NCI-H187 treated with DMSO at 0.1 percent for 48 hours (cell line): ENCODE data around the gene SH3GLB2.
"Not testable (repeated sequence)": the region's sequence is repeated elsewhere in the genome, so short reads cannot be mapped to it uniquely, and the experiment has no call there.

ENCODE experiments used
- DNase-seq: peaks from one replicate; lab custom pipeline; 2025; lab: John Stamatoyannopoulos, UW

Gene SH3GLB2

DNA sequence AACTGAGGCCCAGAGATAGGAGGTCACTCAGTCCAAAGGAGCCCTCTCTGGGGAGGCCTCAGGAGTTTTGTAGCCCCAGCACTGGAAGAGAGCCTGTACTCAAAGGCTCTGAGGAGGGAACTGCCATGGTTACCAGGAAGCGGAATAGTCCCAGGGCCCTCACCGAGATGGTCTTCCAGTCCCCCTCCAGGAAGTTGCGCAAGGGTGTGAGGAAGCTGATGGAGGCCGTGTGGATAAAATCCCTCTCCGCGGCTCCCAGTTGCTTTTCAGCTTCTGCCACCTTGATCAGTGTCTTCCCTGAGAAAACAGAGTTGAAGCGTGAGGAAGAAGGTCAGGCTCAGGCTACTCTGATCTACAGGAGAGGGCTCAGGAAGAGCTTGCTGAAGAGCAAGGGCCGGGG is 13.5 kb downstream of the SH3GLB2 start:
- DNase-seq, result no peak

DNA sequence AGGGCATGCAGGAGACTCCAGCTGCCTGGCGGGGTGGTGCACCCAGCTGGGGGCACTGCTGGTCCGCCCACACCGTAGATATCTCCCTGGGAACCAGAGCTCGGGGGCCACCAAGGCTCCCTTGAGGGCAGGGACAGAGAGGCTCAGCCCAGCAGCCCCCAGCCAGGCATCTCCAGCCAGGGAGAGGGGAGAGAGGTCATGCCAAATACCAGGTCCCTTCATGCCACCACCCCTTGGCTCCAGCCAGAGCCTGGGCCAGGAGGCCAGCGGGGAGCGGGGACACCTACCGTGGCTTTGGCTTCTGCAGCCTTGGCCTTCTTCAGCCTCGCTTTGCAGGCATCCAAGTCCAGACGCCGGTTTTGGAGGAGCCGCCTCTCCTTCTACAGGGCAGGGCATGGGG is 14.0 kb downstream of the SH3GLB2 start:
- DNase-seq, result no peak

GRCh38 chr9:129013674-129014073 is 14.5 kb downstream of the SH3GLB2 start:
- DNase-seq, result no peak

DNA sequence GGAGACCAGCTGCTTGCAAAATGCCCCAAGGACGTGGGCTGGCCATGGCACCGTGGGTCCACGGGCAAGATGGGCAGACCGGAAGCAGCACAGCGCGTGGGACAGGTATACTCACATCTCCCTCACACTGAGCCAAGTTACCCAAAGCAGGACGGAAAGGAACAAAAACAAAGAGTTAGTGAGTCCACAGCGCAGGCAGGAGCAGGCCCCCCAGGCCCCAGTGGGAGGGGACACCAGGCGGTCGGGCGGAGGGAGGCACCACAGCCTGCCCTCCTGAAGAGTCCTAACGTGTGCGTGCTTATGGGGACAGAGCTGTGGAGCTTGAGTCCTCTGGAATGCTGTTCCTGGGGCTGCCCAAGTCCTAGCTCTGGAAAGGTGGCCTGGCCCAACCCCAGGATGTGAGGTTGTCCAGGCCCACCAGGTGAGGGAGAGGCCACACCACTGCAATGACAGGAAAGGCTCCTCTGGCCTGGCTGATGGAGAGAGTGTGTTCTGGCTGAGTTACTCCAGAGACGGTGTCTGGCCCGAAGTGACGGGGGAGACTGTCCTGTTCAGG is 15.2 kb downstream of the SH3GLB2 start:
- no peak for DNase-seq

GRCh38 chr9:129012343-129012742 is 15.8 kb downstream of the SH3GLB2 start:
- DNase-seq, result no peak

DNA sequence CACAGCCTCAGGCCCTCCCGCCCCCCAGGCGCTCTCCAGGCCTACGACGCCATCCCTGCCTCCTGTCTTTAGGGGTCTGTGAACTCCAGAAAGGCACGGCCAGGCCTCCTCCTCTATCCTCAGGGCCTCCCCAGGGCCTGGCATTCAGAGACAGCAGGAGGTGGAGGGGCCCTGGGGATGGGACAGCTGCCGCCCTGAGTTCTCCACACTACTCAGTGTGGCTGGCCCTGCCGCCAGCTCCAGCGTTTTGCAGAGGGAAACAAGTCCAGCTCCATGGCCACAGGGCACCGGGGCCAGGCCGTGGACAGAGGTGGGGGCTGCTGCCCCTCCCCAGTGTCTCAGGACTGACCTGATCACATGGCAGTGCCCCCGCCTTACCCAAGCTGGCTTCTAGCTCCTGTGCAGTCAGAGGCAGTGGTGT is 16.4 kb downstream of the SH3GLB2 start:
- no peak for DNase-seq

GRCh38 chr9:129011170-129011569 is 17.0 kb downstream of the SH3GLB2 start:
- no peak for DNase-seq

DNA sequence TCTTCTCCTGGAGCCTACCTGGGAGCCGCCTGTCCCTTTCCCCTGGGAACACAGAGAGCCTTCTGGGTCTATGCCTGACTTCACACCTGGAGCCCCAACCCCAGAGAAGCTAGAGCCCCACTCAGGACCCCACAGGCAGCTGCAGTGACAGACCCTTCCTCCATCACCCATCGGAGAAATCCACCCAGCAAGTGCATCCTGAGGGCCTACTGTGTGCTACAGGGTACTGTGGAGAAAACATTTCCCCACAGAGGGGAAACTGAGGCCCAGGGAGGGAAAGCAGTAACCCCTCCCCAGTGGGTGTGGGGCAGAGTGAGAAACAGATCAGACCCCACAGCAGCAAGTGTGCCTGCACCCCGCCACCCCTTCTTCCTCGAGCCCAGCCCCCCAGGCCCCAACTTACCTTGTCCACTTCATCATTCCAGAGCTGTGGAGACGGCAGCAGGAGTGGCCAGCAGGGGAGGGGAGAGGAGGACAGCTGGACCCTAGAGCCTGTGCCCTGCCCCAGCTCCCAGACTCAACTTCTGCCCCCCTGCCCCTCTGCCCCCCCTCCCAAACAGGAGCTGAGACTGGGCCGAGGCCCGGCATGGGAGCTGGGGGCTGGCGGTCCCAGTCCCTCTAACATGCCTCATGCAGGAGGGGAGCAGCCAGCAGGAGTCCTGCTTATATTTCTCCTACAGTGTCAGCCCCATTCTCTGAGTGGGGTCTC is 17.7 kb downstream of the SH3GLB2 start:
- no peak for DNase-seq

GRCh38 chr9:129009584-129010141 is 18.5 kb downstream of the SH3GLB2 start:
- DNase-seq, result no peak

DNA sequence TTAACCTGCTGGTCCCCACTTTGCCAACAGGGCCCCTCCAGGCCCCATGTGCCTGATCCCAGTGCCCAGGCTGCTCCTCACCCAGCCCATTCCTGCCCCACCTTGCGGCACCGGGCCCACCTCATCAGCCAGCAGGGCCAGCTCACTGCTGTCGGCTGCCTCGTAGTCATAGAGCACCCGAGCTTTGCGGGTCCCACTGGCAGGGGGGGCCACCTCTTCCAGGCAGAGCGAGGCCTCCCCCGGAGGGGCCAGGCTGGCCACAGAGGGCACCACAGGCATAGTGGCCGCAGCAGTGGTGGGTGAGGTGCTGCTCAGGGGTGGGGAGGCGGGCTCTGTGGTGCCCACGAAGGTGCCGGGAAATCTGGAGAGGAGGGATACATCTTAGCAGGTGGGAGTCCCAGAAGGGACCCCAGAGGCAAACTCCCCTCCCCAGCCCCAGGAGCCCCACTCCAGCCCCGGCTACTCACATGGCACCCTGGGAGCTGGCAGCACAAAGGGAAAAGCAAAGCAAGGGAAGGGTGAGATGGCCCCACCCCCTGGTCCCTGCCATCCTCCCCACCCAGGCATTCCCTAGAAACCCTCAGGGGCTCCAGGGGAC is 19.0 kb downstream of the SH3GLB2 start:
- no peak for DNase-seq

DNA sequence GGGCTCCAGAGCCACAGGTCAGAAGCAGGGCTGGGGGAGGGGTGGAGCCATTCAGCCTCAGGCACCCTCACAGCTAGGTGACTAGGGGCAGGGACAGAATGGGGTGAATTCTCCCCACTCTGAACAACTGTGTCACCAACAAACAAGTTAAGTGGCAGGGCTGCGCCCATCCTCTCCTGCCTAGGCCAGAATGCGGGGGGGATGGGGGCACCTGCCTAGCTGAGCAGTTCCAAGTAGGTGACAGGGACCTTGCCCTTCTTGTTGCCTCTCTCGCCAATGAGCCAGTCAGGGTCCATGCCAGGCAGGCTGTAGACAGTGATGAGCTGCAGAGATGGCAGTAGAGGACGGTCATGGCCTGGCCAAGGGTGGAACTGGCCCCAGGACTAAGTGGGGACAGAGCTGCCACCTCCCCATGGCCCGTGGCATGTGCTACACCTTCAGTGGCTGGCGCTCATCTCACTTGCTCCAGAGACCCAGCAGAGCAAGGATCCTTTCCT is 19.6 kb downstream of the SH3GLB2 start:
- no peak for DNase-seq

DNA sequence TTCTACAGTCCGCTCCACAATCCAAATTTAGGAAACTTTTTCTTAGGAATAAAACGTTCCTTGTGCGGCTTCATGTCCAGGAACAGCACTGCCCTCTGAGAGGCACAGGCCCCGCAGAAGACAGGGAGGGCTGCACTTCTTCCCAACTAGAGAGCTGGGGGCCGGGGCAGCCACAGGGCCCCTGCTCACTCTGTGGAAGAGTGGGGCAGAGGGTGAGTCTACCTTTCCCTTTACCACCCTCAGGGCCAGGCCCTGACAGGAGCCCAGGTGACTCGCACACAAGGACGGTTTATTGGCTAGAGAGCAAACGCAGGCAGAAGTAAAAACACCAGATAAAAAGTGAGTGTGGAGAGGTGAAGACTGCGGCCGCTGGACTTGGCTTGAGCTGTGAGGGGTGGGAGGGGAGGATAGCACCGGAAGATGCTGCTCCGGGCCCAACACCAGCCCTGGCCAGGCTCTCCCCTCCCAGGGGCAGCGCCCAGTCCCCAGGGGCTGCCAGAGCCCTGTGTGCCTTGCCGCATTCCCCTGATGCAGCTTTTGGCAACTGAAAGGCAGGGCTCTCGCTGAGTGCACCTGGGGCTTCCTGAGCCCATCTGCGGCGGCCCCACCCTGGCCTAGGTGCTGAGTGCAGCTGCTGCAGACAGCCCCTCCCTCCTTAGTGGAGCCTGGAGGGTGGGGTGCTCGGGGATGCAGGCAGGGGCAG is 20.2 kb downstream of the SH3GLB2 start:
- DNase-seq, result no peak

GRCh38 chr9:129007035-129007765 is 20.9 kb downstream of the SH3GLB2 start:
- DNase-seq, result no peak

DNA sequence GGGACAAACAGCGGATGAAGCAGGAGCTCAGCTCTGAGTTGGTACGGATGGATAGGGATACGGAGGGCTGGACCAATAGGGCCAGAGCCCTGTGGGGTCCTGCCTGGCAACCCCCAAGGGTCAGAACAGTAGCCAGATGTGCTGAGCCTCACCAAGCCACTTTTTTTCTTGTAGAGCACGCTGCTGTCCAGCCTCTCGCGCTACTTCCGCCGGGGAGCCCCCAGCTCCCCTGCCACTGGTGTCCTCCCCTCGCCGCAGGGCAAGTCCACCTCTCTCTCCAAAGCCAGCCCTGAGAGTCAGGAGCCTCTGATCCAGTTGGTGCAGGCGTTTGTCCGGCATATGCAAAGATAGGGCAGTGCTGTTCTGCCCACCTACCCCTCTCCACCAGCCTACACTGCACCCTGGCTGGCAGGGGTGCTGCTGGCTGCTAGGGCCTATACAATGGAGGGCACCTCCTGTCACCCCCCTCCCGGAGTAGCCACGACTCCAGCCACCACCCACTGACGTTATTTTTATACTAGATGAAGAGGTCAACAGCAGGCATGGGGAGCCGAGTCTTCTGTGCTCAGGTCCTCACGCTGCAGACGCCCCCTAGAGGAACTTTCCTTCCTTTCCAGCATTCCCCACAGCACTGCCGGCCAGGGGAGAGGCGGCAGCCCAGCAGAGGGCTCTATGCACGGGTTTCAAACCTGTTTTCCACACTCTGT is 21.6 kb downstream of the SH3GLB2 start:
- no peak for DNase-seq

- no peak for DNase-seq
These were observed 22.7 kb downstream of the SH3GLB2 start for GRCh38 chr9:129005336-129005997.

GRCh38 chr9:129004173-129004572 is 24.0 kb downstream of the SH3GLB2 start:
- not testable (repeated sequence) for DNase-seq

DNA sequence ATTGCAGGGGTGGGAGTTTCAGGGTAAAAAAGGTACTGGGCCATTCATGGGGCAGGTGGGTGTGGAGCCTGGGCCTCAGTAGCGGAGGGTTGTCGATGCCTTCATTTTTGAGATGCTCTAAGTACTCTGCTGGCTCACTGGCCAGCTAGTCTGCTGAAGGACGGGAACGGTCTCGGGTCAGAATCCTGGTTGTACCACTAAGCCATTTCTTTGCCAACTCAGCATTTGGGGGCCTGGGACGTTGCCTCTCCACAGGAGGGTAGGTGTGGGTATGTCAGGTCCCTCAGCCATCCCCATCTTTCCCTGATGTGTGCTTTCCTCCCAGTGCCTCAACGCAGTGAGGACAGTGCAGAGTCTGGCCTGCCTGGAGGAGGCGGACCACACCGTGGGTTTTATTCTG is 25.1 kb downstream of the SH3GLB2 start:
- no peak for DNase-seq

DNA sequence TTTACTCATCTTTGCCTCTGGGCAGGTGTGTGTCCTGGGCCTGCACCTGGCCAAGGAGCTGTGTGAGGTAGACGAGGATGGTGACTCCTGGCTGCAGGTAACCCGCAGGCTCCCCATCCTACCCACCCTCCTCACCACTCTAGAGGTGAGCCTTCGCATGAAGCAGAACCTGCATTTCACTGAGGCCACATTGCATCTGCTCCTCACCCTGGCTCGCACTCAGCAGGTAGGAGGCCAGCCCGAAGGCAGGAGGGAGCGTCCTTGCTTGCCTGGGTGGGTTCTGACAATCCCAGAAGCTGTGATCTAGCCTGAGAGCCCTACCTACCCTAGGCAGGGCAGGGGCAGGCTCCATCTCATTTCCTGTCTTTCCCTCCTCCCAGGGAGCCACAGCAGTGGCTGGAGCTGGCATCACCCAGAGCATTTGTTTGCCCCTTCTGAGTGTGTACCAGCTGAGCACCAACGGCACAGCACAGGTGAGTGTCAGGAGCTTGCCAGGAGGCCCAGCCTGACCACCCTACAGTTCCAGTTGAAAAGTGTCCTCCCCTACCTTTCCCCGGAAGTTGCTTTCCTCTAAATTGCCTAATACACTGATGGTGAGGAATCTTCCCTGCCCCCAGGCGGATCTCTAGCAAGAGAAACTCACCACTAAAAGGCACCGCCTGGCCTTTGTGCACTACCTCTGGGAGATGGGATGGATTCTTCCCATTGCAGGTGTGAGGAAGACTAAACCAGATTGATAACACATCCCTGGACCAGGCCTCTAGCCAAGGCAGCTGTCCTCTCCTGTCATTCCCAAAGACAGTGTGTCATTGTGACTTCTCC is 26.4 kb downstream of the SH3GLB2 start:
- DNase-seq, result no peak

- no peak for DNase-seq
These were observed 28.4 kb downstream of the SH3GLB2 start for GRCh38 chr9:128999581-129000206.
